Stimulated activated CD8-positive, alpha-beta memory T cell treated with anti-CD3 and anti-CD28 coated beads, Interleukin-2, amount 100 ng/mL, for 1 hour (primary cell): ENCODE results near the gene EFNA4.

Source experiments
- DNase-seq, 2 donors: peaks; one replicate each; pipeline ENCODE4 v3.0.0-alpha.2; 2020; ENCODE audit warnings: low read depth in 2 of 2

Gene EFNA4

GRCh38 chr1:155033524-155033923, 30.0 kb upstream of the EFNA4 start, which contains the start of the genes DCST1 and DCST2:
Gene DCST1 (plus strand): TSS chr1:155033824. CDS start chr1:155034037, 213 bp downstream.
Gene DCST2 (minus strand): TSS chr1:155033781. CDS start chr1:155033701, 80 bp downstream.
- no peak for DNase-seq

GRCh38 chr1:155034318-155035208, 29.0 kb upstream of the EFNA4 start:
- DNase-seq = no peak

- DNase-seq = no peak
Observed at GRCh38 chr1:155035936-155036335, 27.6 kb upstream of the EFNA4 start.

GRCh38 chr1:155037043-155037442, 26.5 kb upstream of the EFNA4 start:
- no peak for DNase-seq

- no peak for DNase-seq
Observed at GRCh38 chr1:155037851-155038441, 25.6 kb upstream of the EFNA4 start.

GRCh38 chr1:155038602-155039307, 24.8 kb upstream of the EFNA4 start:
- no peak for DNase-seq

GRCh38 chr1:155039308-155039669, 24.3 kb upstream of the EFNA4 start:
- DNase-seq = no peak

- no peak for DNase-seq
Observed at GRCh38 chr1:155040358-155041093, 23.0 kb upstream of the EFNA4 start.

GRCh38 chr1:155042789-155043188, 20.8 kb upstream of the EFNA4 start:
- DNase-seq = no peak

- DNase-seq = no peak
Observed at GRCh38 chr1:155043301-155043702, 20.2 kb upstream of the EFNA4 start.

GRCh38 chr1:155043793-155044192, 19.7 kb upstream of the EFNA4 start:
- DNase-seq = no peak

GRCh38 chr1:155044365-155044764, 19.2 kb upstream of the EFNA4 start:
- no peak for DNase-seq

GRCh38 chr1:155044812-155045657, 18.5 kb upstream of the EFNA4 start:
- peak in 1 of 2 donors; percentile 39 for DNase-seq

GRCh38 chr1:155048449-155049334, 14.8 kb upstream of the EFNA4 start:
- DNase-seq = no peak

- no peak for DNase-seq
Observed at GRCh38 chr1:155049651-155050559, 13.6 kb upstream of the EFNA4 start.

GRCh38 chr1:155050560-155051341, 12.8 kb upstream of the EFNA4 start, which contains the start of gene ADAM15:
Gene ADAM15 (plus strand): TSS chr1:155051316. CDS start chr1:155051387, 71 bp downstream.
- DNase-seq = peak; percentile 56 to 66

- no peak for DNase-seq
Observed at GRCh38 chr1:155051342-155051776, 12.2 kb upstream of the EFNA4 start.
